ENCODE measurements around the gene MAGI1.
"Not testable (repeated sequence)": the region's sequence is repeated elsewhere in the genome, so short reads cannot be mapped to it uniquely, and the experiment has no call there.

The MAGI1 gene

DNA sequence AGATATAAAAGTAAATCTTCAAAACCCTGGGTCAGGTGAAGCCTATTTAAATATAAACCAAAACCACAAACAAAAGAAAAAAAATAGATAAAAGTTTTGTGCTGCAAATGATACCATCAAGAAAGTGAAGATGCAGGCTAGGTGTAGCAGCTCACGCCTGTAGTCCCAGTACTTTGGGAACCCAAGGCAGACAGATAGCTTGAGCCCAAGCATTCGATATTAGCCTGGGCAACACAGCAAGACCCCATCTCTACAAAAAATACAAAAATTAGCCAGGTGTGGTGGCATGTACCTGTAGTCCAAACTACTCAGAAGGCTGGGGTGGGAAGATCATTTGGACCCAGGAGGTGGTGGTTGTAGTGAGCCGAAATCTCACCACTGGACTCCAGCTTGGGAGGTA is 164.8 kb downstream of the MAGI1 start:
- DNase-seq (ENCODE audit: low spot score): no peak

DNA sequence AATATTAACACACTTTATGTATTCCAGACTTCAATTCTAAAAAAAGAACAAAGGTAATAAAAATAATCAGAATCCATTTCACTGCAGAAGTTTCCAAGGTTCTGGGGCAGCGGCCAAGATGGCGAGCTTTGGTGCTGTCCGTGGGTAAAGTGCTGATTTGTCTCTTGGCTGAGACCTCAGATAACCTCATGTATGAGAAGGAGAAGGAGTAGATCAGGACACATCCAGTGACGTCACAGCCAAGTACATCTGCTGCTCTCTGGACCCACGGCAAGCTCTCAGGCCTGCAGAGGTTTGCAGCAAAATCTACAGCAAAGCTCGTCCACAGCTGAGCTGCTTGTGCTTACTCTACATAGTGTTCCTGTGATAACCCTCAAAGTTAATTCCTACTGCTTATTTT is 165.7 kb downstream of the MAGI1 start:
- no peak for DNase-seq (ENCODE audit: low spot score)

DNA sequence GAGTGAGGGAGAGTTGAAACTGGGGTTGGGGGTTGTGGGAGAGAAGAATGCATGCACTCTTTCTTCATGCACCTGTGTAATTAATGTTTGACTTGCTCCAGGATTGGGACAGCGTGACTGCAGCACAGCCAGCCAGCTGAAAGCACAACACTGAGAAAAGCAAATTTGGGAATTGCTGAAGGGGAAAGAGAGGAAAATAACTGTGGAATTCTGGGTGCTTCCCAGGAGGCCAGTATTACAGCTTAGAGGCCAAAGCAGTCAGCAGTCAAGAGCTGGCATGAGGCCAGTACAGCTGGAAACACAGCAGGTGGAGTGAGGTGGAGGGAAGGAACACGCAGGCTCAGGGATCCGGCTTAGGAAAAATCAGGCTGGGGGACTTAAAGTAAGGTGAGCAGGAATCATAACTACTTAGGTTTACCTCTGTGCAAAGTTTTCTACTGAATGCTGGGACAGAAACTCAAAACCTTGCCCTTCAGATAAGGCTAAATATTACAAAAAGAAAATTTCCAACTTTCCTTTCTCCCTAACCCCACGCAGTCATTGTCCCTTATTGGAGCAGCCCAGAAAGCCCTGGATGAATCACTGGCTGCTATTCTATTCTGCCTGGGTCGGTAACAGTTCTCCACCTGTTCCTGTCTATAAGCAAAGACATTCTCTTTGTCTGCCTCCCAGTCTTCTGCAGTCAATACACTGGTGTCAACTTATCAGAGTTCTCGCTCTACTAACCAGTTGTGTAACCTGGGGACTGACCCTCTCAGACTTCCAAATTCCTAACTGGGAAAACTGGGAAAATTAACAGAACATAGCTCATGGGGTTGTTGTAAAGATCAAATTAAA is 167.2 kb downstream of the MAGI1 start:
- peak; percentile 37 for DNase-seq (ENCODE audit: low spot score)

DNA sequence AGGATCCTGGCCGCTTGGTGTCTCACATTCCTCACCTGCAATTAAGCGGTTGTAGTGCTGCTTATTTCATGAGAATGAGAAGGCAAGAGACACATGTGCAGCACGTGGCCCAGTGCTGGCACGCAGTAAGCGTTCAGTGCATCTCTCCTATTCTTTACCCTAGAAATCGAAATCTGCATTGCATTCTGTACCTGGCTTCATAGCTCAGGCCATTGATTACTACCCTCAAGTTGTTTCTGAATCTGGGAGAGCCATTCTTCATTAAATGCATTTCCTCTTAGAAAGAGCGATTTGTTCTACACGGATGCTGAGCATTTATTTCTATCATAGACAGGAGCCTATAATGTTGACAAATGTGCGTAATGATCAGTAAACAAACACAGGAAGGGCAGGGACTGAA is 168.9 kb downstream of the MAGI1 start:
- no peak for DNase-seq (ENCODE audit: low spot score)

DNA sequence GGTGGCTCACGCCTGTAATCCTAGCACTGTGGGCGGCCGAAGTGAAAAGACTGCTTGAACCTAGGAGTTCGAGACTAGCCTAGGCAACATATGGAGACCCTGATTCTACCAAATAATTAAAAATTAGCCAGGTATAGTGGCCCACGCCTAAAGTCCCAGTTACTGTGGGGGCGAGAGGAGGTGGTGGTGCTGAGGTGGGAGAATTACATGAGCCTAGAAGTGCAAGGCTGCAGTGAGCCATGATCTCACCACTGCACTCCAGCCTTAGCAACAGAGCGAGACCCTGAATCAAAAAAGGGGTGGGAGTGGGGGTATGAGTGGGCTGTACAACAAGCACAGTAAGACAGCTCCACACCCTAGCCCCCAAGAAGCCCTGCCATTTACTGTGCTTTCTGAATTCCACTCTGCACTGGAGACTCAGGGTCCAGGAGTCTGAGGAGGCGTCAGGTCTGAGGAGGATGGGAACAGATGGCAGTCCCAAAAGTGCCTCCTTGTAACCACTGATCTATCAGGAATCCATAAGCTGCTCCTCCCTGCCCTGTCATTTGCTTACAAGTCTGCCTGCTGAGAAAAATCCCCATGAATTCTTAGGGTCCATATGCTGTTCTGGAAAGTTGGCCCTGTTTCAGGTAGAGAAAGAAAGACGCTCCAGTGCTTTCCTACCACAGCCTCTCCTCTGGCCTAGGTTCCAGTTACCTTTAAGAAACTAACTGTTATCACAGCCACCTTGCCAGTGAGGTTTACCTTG is 171.1 kb downstream of the MAGI1 start:
- DNase-seq (ENCODE audit: low spot score): peak; percentile 88

DNA sequence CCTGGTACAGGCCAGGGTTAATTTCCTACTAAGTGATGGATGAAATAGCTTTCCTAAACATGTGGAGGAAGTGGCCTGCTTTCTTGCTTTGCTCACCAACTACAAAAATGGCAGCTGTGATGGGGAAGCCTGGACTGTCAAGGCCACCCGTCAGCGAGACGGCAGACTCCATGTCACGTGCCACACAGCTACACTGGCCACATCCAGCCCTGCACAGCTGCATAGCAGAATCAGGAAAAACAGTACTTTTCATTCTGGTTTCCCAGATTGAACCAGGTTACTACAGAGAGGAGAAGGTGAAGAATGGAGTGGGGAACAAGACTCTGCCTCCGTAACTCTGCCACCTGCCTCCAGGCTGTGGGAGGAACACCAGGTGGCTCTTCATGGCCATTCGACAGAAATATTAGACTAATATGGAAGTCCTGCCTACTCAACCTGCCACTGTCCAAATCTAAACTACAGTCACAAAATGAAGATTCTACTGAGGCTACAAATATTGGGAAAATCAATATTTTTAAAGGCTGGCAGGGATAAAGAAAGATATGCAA is 174.3 kb downstream of the MAGI1 start:
- DNase-seq (ENCODE audit: low spot score): no peak

DNA sequence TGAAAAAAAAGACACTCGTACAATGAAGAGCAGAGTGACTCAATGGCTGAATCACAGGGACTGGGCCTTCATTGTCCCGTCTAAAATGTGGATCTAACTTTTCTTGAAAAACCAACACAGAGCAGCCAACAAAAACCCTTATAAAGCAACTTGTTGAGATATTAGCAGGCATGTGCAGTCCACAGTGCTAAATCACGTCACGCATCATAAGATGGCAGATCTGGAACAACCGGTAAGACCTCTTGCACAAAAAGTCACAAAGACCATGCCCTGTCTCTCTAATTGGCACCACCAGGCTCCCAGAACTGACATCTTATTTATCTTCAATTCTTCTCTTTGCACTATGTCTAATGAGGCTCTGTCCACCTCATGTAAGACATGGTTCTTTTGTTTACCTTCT is 177.0 kb downstream of the MAGI1 start:
- no peak for DNase-seq (ENCODE audit: low spot score)

DNA sequence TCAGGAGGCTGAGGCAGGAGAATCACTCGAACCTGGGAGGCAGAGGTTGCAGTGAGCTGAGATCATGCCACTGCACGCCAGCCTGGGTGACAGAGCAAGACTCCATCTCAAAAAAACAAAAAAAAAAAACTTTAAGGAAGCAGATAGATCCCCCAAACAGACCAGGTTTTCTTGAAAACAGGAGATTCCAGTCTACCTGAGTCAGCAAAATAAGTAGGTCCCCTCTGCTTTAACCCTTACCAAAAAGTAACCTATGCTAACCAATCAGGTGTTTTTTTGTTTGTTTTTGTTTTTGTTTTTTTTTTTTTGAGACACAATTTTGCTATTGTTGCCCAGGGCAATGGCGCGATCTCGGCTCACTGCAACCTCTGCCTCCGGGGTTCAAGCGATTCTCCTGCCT is 179.1 kb downstream of the MAGI1 start:
- DNase-seq (ENCODE audit: low spot score): not testable (repeated sequence)

DNA sequence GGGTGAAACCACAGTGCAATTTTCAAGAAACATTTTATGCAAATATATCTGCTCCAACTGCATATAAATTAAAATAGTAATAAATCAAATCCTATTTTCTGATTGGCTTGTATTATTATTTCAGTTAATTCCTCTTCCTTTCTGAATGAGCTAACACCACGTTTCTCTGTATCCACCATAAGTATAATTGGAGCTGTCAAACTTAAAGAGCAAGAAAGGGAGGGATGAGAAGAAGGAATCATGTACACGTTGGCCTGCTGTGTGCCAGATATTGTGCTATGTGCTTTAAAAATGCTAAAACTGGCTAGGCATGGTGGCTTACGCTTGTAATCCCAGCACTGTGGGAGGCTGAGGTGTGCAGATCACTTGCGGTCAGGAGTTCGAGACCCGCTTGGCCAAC is 180.0 kb downstream of the MAGI1 start:
- DNase-seq (ENCODE audit: low spot score): no peak

DNA sequence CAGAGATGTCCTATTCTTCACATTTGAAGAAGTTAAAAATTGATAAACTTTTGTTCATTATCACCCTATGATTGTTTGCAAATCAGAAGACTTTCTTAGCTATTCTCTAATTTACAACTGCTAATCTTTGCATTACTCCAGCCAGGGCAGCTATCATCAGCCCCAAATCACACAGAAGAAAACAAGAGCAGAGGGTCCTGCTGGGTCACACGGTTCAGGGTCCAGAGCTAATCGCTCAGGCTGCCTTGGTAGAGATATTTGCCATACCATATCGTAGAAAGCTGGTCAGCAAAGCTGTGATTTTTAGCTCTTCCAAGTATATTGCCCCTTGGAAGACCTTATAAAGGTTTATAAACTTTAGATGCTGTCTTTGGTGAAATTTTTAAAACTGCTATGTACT is 181.4 kb downstream of the MAGI1 start:
- no peak for DNase-seq (ENCODE audit: low spot score)

DNA sequence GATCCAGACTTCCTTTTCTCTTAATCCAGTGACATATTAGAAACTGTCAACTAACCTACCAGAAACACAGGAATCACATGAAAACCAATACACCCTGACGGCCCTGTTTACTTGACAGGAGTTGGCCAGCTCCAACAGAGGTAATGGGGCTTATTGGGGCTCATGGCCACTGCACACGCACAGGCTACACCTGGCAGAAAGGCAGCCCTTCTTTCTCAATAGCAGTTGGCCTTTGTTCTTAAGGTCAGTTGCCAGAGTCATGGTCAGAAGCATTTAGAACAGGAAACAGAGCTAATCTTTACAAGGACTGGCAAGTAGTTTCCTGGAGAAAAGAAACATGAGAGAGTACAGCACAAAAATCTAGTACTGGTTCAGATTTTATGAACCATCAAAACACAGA is 181.8 kb downstream of the MAGI1 start:
- DNase-seq (ENCODE audit: low spot score): no peak

DNA sequence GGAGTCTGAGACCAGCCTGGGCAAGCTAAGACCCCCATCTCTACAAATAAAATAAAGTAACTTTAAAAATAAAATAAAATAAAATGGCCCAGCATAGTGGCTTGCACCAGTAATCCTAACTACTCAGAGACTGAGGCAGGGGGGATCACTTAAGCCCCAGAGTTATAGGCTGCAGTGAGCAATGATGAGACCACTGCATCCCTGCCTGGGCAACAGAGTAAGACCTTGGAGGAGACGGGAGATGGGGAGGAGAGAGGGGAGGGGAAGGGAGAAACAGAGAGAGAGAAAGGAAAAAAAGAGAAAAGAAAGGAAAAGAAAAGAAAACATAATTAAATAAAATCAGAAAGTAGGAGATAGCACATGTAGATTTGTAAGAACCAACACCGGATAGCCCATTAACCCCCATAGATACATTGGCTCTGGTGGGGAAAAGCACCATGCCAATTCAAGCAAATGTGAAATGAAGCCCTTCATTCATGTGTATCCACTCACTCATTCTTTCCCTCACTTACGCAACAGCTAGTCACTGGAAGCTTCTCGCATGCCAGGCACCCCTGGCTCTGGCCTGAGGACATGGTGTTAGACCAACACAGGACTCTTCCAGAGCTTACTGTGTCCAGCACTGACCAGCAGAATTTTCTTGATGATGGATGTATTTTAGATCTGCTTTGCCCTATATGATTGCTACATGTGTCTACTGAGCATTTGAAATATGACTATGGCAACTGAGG is 183.2 kb downstream of the MAGI1 start:
- no peak for DNase-seq (ENCODE audit: low spot score)

DNA sequence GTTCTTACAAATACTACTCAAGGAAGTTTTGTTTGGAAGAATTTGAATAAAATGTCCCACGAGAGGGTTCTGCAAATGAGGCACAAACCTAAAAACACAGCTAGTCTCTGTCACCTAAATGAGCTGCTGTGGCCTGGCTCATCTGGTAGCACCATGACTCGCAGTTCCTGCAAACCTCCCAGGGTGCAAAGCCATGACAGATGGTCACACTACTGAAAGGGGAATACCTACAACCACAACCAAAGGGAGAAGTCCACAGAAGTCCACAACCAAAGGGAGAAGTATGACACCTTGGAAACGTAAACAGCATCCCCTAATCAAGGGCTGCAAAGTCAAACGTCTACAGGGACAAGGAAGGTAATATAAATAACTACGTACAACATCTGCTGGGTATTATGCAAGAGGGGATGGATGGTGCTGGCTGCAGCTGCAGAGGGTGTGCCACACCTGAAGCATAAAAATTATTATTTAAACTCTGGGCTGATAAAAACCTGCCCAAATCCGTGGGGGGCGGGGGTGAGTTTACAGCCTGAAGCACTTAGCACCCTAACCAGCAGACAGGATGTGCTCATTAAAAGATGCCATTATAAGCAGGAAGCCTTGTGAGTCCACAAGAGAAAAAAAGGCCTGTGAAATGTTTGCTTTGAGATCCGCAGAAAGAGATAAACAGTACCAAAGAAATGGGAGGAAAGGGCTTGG is 184.0 kb downstream of the MAGI1 start:
- peak; percentile 54 for DNase-seq (ENCODE audit: low spot score)

DNA sequence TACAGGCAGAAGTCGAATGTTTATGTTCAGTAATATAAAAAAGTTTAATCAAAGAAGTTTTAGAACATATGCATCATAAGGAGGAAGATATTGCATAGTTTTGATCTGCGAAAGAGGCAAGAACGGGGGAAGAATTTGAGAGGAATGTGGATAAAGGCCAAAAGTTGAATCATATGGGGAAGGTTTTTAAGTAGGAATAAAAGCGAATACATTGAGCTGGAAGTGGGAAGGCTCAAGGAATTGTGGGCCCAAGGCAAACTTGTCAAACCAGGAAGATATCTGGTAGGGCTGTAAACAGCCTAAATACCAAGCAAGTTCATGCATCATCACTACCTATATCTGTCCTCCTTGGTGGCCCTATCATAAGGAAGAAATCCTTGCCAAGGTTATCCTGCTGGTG is 186.9 kb downstream of the MAGI1 start:
- no peak for DNase-seq (ENCODE audit: low spot score)

DNA sequence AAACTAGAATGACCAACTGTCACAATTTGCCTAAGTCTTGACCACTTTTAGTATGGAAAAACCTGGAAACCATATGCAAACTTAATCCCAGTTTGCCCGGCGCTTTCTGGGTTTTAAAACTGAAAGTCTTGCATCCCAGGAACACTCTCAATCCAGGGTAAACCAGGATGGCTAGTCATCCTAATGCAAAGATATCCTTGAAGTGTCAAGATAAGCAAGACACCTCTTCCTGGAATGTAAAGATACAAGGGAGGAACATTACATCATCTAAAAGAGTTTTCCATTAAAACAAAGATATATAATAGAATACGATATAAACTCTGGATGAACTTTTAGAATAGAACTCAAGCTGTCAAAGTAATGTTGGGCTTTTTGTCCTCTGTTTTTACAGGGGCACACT is 188.5 kb downstream of the MAGI1 start:
- DNase-seq (ENCODE audit: low spot score): no peak

DNA sequence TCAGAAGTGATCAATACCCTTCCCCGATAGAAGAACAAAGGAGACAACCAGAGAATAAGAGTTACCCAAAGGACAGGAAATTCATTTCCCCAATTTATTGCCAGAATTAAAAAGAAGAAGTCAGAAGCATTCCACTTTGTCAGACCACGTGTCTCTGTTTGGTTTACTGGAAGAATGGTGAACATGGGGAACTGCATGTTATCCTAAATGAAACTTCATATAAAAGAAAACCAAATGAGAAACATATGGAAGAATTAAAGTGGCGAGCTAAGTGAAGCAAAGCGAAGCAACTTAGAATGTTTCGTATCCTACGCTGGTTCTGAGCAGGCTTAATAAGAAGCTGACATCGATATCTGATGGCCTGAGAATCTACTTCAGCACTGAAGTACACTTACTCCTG is 190.7 kb downstream of the MAGI1 start:
- DNase-seq (ENCODE audit: low spot score): no peak

DNA sequence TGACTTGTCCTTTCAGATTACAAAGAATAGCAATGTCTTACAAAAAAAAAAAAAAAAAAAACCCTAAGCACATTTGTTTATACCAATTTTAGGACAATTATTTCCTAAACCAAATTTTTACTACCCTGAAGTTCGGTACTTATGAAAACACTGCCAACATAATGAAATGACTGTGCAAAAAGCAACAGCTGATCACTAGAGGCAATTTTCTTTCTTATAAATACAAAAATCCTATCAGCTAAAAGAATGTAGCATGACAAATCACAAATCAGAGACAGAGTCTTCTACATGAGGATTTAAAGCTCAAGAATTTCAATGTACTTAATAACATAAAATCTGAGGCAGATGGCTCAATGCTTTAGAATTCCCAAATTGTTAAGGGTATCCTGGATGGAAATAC is 191.8 kb downstream of the MAGI1 start:
- no peak for DNase-seq (ENCODE audit: low spot score)

DNA sequence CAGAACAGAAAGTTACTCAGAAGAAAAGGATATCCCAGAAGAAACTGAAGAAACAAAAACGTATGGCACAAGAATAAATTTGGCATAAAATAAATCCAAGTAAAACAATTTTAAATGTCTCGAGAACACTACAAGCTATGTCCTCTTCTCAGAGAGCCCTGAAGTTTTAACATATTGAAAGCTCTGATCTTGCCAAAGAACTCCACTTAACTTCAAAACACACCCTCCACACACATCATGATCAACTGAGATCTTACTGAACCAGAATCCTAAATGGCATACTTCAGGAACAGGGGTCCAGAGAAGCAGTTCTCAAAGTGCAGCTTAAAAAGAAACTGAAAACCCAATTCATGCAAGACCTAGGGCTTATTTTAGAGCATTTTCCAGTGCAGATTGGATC is 194.3 kb downstream of the MAGI1 start:
- DNase-seq (ENCODE audit: low spot score): no peak

DNA sequence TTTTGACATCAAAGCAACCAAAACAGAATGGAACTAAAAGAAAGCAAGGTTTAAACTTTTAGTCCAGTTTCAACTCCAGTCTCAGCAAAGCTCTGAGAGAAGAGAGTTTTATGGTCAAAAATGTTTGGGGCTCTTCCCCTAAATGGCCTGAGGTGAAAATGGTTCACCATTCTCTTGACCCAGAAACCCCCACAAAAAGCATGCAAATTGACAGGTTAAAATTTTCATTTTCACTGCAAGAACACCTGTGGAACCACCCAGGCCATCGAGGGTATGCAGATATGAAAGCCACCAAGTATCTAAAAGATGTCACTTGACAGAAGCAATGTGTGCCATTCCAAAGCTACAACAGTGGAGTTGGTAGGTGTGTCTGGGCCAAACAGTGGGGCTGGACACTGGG is 195.0 kb downstream of the MAGI1 start:
- DNase-seq (ENCODE audit: low spot score): no peak

DNA sequence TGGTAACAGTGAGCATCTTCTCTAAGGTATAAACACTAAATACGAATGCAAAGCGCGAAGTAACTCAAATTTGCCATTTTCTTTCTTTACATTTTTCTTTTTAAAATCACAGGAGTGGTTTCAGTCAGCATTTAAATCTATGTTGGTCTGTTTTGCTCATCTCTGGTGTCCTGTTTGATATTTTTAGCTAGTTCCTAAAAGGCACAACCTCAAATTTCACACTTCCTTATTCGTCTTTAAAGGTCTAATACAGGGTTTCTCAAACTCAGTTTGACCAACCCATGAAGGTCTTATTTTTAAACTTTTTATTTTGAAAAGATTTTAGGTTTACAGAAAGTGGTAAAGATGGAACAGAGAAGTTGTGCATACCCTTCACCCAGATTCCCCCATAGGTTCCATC is 201.1 kb downstream of the MAGI1 start:
- no peak for DNase-seq (ENCODE audit: low spot score)

DNA sequence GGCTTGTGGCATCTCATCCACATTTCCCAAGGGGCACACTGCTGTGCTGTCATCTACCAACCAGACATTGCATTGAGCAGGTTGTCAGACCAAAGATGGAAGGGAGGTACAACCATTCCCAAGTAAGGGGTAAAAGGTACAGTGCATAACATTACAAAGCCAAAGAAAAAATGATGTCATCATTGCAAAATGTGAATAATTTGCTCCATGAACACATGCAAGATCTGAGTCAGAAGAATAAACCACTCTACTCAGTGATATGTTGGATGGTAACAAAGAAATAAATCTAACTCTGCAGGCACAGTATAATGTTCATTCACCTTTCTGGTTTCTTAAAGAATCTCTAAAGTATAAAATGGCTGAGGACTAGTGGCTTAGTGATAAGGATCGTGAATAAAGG is 202.7 kb downstream of the MAGI1 start:
- no peak for DNase-seq (ENCODE audit: low spot score)

Measured in cerebellar cortex (tissue), 1 donor.